SK-N-MC (cell line): ENCODE results near the gene PFKP.

ENCODE experiments used
- EZH2 ChIP-seq: fragments of 200-600 bp; sonication (generic); IDR thresholded peaks from one replicate; pipeline ENCODE4 v1.6.1; 2017; ENCODE audit warnings: antibody characterized with exemption
- FOXP2 ChIP-seq: optimal IDR thresholded peaks from 2 replicates; pipeline ENCODE3; 2011; ENCODE audit warnings: mild to moderate bottlenecking, moderate library complexity; ENCODE audit not compliant: insufficient read depth; ENCODE audit errors: extremely low read length, control extremely low read depth
- POLR2AphosphoS5 ChIP-seq: IDR thresholded peaks from 2 replicates; pipeline ENCODE4 v1.6.1; 2012; ENCODE audit warnings: mild to moderate bottlenecking, low read depth, low read length, borderline replicate concordance

DNA sequence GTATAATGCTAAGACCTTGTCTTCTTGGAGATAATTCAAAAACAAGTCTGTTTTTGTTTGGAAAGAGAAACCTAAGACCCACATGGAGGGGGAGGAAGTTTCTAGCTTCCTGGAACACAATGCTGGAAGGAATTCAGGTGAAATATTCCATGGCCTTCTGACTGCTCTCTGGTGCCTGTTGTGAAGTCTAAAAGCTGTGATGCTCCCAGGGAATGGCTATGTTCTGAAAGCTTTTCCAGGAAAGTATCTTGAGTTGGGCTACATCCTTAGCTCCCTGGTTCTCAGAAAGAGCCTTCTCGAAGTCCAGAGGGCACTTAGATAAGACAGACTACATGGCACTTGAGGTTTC lies 12.5 kb upstream of the PFKP start:
- TF ChIP-seq EZH2, result no peak
- no peak for TF ChIP-seq POLR2AphosphoS5
- no peak for TF ChIP-seq FOXP2
